Ovary (tissue), 3 donors: ENCODE measurements around the gene TNK2.

Experiments
- CTCF ChIP-seq, 3 donors: fragments of 450-650 bp in 2 of 3; fragments of 200-600 bp in 1 of 3; IDR thresholded peaks; one replicate each; pipeline versions ENCODE4 v1.5.1 to v1.8.0; 2016 to 2022; ENCODE audit warnings: antibody characterized with exemption in 3 of 3, mild to moderate bottlenecking in 1 of 3
- POLR2A ChIP-seq: fragments of 450-650 bp; IDR thresholded peaks from one replicate; pipeline ENCODE4 v1.6.1; 2017; ENCODE audit warnings: antibody characterized with exemption, mild to moderate bottlenecking, moderate library complexity
- donor health status: DM: no; HTN: no; CAD: no.

- peak; percentile 91 to 96 (median 95) for TF ChIP-seq CTCF (IDR thresholded peaks at IDR 0.05)
- no peak for TF ChIP-seq POLR2A
These were observed 6.5 kb upstream of the TNK2 start for GRCh38 chr3:195914648-195915473.
